ENCODE data around the gene KRT83. TPM values are rescaled to one million over a fixed set of nuclear protein-coding genes. Genes with fewer than 3 reads are reported as not detected.

The KRT83 gene
- total RNA-seq = not detected in 2 replicates

GRCh38 chr12:52320784-52321400, at the start of gene KRT83:
Gene KRT83 (minus strand): TSS chr12:52321398. CDS start chr12:52321335, 63 bp downstream.

DNA sequence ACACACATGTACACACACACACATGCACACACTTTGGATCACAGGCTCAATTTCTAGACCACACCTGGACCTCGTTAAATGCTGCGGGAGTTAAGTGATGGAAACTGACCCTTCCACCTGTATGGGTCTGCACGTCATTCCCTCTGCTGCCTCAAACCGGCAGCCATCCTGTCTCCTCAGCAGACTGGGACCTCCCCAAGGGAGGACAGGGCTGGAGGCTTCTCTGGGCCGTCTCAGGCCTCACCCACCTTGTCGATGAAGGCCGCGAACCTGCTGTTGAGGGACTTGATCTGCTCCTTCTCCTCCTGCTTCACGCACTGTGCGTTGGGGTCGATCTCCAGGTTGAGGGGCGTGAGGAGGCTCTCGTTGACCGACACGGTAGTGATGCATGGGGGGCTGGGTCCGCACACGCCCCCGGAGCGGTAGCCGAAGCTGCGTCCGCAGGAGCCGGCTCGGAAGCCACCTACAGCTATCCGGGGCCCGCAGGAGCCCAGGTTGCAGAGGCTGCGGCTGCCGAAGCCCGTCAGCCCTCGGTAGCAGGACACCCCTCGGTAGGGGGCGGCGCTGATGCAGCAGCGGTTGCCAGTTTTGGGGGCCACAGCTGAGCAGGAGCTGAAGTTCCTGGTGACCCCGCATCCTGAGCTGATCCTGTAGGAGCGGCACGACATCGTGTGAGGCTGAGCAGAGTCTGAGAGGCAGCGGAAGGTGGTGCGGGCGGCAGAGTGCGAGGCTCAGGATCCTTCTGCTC, 45.7 kb upstream of the KRT83 start, which contains the start of gene KRT85:
Gene KRT85, minus strand, starts transcription at position 744 of the 748 bp plus-strand sequence. Its CDS starts 76 bp downstream, at position 668.

GRCh38 chr12:52291267-52291935, 29.8 kb downstream of the KRT83 start, which contains the start of gene KRT81:
Gene KRT81 (minus strand): TSS chr12:52291534. CDS start chr12:52291465, 69 bp downstream.

GRCh38 chr12:52274521-52275120, 46.6 kb downstream of the KRT83 start, which contains the start of gene KRT86:
Gene KRT86 (plus strand): TSS chr12:52274645. CDS start chr12:52301917, 27,272 bp downstream.

Other genes with a start within 250 kb of the KRT83 start
- not detected in 2 replicates for gene SMIM41, start 241.7 kb downstream of the KRT83 start, total RNA-seq
- 0.53 TPM in 1 of 2 replicates, not detected in the other for gene KRT80, start 129.4 kb downstream of the KRT83 start, total RNA-seq
- 0.58 and 1.2 TPM in 2 replicates for gene KRT7, start 88.2 kb downstream of the KRT83 start, total RNA-seq
- not detected in 2 replicates for gene KRT86, start 46.8 kb downstream of the KRT83 start, total RNA-seq
- under 0.01 TPM in 1 of 2 replicates, not detected in the other for gene KRT81, start 29.9 kb downstream of the KRT83 start, total RNA-seq
- not detected in 2 replicates for gene KRT85, start 46.1 kb upstream of the KRT83 start, total RNA-seq
- gene KRT84, start 64.3 kb upstream of the KRT83 start, total RNA-seq = not detected in 2 replicates
- gene KRT82, start 84.9 kb upstream of the KRT83 start, total RNA-seq = not detected in 2 replicates
- not detected in 2 replicates for gene KRT75, start 113.0 kb upstream of the KRT83 start, total RNA-seq
- gene KRT6B, start 130.7 kb upstream of the KRT83 start, total RNA-seq = not detected in 2 replicates
- not detected in 2 replicates for gene KRT6C, start 152.4 kb upstream of the KRT83 start, total RNA-seq
- not detected in 2 replicates for gene KRT6A, start 171.9 kb upstream of the KRT83 start, total RNA-seq
- gene KRT5, start 199.0 kb upstream of the KRT83 start, total RNA-seq = not detected in 2 replicates
- gene KRT71, start 231.7 kb upstream of the KRT83 start, total RNA-seq = not detected in 2 replicates